ENCODE measurements around the gene TSKU. TPM values are rescaled to one million over a fixed set of nuclear protein-coding genes. Genes with fewer than 3 reads are reported as not detected.
A peak's percentile ranks its signal among the peaks of the same experiment; 100 is the strongest.

The TSKU gene
- total RNA-seq, 1 donor from 2014 or later: 57.9 TPM

DNA sequence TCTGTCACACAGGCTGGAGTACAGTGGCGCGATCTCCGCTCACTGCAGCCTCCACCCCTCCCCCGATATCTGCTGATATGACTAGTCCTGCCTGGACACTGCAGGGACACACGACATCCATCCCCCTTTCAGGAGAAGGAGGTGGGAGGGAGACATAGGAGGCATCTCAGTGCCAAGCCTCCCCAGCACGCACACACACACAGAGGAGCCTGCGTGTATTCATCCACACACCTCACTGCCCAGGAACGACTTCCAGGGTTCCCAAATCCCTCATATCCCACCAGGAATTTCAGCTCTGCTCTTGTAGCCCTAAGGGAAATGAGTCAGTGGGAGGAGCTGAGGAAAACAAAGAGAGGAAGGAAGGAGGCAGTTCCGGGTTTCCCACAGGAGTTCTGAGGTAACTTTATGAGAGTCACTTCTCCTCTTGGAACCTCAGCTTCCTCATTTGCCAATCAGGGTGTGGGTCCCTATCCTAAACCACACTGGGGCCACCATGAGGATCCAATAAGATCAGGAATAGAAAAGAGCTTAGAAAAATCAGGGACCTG, 40.4 kb downstream of the TSKU start:
- Mint-ChIP-seq H3K4me1 (ENCODE audit: low read depth, unreplicated experiment) (peaks cover 17% of the 10 kb centered on the region), H3K36me3 (ENCODE audit: low read depth, unreplicated experiment) (no peaks in the 10 kb centered on the region), H3K27ac (ENCODE audit: unreplicated experiment) (peak overlapping the region; percentile 82), H3K4me3 (ENCODE audit: unreplicated experiment) (peak overlapping the region; percentile 52), H3K9me3 (ENCODE audit: unreplicated experiment) (peaks cover 6% of the 10 kb centered on the region), H3K27me3 (ENCODE audit: low read depth, unreplicated experiment) (no peaks in the 10 kb centered on the region)
- Histone ChIP-seq H3K9me3 (ENCODE audit: insufficient read depth, low read depth, low read length) (no peaks in the 10 kb centered on the region), H3K4me2 (ENCODE audit: low read length) (peak overlapping the region; percentile 82), H3K9ac (ENCODE audit: low read length) (peak overlapping the region; percentile 61), H3K4me3 (ENCODE audit: insufficient read depth, low read depth, low read length) (no peak overlapping the region), H4K20me1 (ENCODE audit: insufficient read depth, low read length) (no peaks in the 10 kb centered on the region), H3K27me3 (ENCODE audit: insufficient read depth, low read length) (no peaks in the 10 kb centered on the region), H3K27ac (ENCODE audit: low read depth, low read length) (peak overlapping the region; percentile 73), H3K79me2 (ENCODE audit: insufficient read depth, low read length) (no peaks in the 10 kb centered on the region), H3K36me3 (ENCODE audit: insufficient read depth, low read length) (no peaks in the 10 kb centered on the region), H2AFZ (ENCODE audit: low read depth, low read length) (peak overlapping the region; percentile 68), H3K4me1 (ENCODE audit: insufficient read depth, low read length) (peaks cover 21% of the 10 kb centered on the region)
- DNase-seq (ENCODE audit: low read depth) (peak; percentile 79), FAIRE-seq (no peak)
- TF ChIP-seq, protein P1, sequence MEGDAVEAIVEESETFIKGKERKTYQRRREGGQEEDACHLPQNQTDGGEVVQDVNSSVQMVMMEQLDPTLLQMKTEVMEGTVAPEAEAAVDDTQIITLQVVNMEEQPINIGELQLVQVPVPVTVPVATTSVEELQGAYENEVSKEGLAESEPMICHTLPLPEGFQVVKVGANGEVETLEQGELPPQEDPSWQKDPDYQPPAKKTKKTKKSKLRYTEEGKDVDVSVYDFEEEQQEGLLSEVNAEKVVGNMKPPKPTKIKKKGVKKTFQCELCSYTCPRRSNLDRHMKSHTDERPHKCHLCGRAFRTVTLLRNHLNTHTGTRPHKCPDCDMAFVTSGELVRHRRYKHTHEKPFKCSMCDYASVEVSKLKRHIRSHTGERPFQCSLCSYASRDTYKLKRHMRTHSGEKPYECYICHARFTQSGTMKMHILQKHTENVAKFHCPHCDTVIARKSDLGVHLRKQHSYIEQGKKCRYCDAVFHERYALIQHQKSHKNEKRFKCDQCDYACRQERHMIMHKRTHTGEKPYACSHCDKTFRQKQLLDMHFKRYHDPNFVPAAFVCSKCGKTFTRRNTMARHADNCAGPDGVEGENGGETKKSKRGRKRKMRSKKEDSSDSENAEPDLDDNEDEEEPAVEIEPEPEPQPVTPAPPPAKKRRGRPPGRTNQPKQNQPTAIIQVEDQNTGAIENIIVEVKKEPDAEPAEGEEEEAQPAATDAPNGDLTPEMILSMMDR (IDR thresholded peaks at IDR 0.05; ENCODE audit: insufficient read depth, low read depth, low read length): no peak
- TF ChIP-seq EZH2 (IDR thresholded peaks at IDR 0.05; ENCODE audit: insufficient read depth, low read length): no peak

DNA sequence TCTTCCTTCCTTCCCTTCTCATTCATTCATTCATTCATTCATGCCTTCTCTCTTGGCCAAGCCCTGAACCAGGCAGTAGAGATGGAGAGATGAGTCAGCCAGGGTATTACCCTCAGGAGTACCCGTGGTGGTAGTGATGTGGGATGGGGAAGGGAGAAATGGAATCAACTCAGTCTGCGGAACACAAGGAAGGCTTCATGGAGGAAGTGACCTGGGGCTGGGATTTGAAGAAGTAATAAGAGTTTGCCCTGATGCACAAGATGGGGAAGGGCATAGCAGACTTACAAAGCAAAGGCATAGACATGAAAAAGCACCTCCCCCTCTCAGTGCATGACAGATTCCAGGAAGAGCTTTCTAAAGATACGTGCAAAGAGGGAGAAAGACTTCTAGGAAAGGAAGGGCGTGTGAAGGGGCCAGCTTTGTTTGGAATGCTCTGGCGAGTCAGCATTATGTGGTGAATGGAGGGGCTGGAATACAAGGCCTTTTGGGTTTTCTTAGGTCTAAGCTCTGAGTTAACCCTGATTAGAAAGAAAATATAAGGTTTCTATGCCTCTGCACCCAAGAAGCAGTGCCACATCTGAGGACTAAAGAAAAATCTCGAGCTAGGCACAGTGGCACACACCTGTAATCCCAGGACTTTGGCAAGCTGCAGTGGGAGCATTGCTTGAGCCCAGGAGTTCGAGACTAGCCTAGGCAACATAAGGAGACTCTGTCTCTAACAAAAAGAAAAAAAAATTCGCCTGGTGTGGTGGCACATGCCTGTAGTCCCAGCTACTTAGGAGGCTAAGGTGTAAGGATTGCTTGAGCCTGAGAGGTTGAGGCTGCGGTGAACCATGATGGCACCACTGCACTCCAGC, 41.2 kb downstream of the TSKU start:
- Mint-ChIP-seq H3K27me3 (ENCODE audit: low read depth, unreplicated experiment) (no peaks in the 10 kb centered on the region), H3K36me3 (ENCODE audit: low read depth, unreplicated experiment) (no peaks in the 10 kb centered on the region), H3K4me3 (ENCODE audit: unreplicated experiment) (no peak overlapping the region), H3K9me3 (ENCODE audit: unreplicated experiment) (peaks cover 9% of the 10 kb centered on the region), H3K27ac (ENCODE audit: unreplicated experiment) (peak overlapping the region; percentile 82), H3K4me1 (ENCODE audit: low read depth, unreplicated experiment) (peaks cover 17% of the 10 kb centered on the region)
- Histone ChIP-seq H3K4me1 (ENCODE audit: insufficient read depth, low read length) (peaks cover 21% of the 10 kb centered on the region), H3K4me2 (ENCODE audit: low read length) (peak overlapping the region; percentile 82), H3K4me3 (ENCODE audit: insufficient read depth, low read depth, low read length) (no peak overlapping the region), H4K20me1 (ENCODE audit: insufficient read depth, low read length) (no peaks in the 10 kb centered on the region), H3K36me3 (ENCODE audit: insufficient read depth, low read length) (no peaks in the 10 kb centered on the region), H3K9ac (ENCODE audit: low read length) (peak overlapping the region; percentile 61), H3K79me2 (ENCODE audit: insufficient read depth, low read length) (no peaks in the 10 kb centered on the region), H3K9me3 (ENCODE audit: insufficient read depth, low read depth, low read length) (no peaks in the 10 kb centered on the region), H3K27ac (ENCODE audit: low read depth, low read length) (peak overlapping the region; percentile 73), H2AFZ (ENCODE audit: low read depth, low read length) (peak overlapping the region; percentile 68), H3K27me3 (ENCODE audit: insufficient read depth, low read length) (no peaks in the 10 kb centered on the region)
- FAIRE-seq (no peak), DNase-seq (ENCODE audit: low read depth) (no peak)
- no peak for TF ChIP-seq EZH2 (IDR thresholded peaks at IDR 0.05; ENCODE audit: insufficient read depth, low read length)
- TF ChIP-seq, protein P1 (IDR thresholded peaks at IDR 0.05; ENCODE audit: insufficient read depth, low read depth, low read length): no peak
